Measurements from ENCODE around the gene RTN1.

RTN1 gene

GRCh38 chr14:59619061-59619460, 251.5 kb downstream of the RTN1 start:
- no peak overlapping the region for H3K4me3 ChIP-seq (ENCODE audit: low read length)
- DNase-seq (ENCODE audit: low read depth) = no peak
- TF ChIP-seq, protein P1, sequence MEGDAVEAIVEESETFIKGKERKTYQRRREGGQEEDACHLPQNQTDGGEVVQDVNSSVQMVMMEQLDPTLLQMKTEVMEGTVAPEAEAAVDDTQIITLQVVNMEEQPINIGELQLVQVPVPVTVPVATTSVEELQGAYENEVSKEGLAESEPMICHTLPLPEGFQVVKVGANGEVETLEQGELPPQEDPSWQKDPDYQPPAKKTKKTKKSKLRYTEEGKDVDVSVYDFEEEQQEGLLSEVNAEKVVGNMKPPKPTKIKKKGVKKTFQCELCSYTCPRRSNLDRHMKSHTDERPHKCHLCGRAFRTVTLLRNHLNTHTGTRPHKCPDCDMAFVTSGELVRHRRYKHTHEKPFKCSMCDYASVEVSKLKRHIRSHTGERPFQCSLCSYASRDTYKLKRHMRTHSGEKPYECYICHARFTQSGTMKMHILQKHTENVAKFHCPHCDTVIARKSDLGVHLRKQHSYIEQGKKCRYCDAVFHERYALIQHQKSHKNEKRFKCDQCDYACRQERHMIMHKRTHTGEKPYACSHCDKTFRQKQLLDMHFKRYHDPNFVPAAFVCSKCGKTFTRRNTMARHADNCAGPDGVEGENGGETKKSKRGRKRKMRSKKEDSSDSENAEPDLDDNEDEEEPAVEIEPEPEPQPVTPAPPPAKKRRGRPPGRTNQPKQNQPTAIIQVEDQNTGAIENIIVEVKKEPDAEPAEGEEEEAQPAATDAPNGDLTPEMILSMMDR (conservative IDR thresholded peaks at IDR 0.05; ENCODE audit: low read depth, low read length) = no peak

DNA sequence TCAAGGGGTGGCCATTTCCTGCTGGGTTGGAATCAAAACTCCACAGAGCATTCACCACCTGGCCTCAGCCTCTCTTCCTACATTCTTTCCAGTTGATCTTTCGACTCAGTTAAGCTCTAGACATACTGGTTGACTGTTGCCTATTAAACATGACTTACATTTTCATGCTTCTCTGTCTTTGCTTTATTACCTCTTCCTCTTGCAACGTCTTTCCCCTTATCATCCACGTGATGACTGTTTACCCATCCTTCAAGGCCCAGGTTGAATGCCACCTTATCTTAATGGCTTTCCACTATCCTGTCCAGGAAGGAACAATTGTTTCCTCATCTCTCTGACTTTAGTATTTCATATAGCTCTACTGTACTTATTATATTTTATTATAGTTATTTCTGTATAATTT, 269.5 kb downstream of the RTN1 start:
- DNase-seq (ENCODE audit: low read depth) = no peak
- TF ChIP-seq, protein P1 (conservative IDR thresholded peaks at IDR 0.05; ENCODE audit: low read depth, low read length) = no peak
- H3K4me3 ChIP-seq (ENCODE audit: low read length) = no peak overlapping the region

DNA sequence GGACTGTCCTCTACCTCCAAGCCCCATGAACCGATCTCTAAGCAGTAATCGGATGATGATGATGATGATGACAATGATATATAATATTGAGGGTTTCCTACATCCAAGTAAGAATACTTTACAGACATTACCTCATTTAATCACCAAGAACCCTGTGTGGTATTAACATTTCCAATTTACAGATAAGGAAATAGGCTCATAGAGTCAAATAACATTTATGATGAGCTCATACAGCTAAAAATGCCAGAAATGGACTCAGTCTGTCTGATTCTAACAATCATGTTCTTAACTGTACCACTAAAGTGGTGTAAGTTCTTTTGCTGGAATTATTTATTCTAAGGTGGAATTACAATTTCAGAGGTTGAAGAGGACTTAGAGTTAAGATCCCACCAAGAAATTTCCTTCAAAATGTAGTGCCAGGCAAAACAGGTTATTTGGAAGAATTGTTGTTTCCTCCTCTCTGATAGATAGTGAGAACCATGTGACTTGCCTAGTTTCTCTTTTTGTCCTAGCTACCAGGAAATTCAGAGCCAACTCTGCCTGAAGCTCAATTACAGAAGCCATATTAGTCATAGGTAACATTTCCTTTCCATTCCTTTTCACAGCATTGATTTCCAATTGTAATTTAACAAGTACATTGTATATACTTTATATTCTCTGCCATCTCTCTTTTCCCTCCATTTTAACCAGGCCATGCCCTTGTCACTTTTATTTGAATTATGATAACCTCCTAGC, 270.2 kb downstream of the RTN1 start:
- DNase-seq (ENCODE audit: low read depth) = no peak
- no peak overlapping the region for H3K4me3 ChIP-seq (ENCODE audit: low read length)
- TF ChIP-seq, protein P1 (conservative IDR thresholded peaks at IDR 0.05; ENCODE audit: low read depth, low read length) = no peak

GRCh38 chr14:59595071-59595470, 275.5 kb downstream of the RTN1 start:
- TF ChIP-seq, protein P1 (conservative IDR thresholded peaks at IDR 0.05; ENCODE audit: low read depth, low read length) = no peak
- H3K4me3 ChIP-seq (ENCODE audit: low read length) = no peak overlapping the region
- DNase-seq (ENCODE audit: low read depth) = no peak

DNA sequence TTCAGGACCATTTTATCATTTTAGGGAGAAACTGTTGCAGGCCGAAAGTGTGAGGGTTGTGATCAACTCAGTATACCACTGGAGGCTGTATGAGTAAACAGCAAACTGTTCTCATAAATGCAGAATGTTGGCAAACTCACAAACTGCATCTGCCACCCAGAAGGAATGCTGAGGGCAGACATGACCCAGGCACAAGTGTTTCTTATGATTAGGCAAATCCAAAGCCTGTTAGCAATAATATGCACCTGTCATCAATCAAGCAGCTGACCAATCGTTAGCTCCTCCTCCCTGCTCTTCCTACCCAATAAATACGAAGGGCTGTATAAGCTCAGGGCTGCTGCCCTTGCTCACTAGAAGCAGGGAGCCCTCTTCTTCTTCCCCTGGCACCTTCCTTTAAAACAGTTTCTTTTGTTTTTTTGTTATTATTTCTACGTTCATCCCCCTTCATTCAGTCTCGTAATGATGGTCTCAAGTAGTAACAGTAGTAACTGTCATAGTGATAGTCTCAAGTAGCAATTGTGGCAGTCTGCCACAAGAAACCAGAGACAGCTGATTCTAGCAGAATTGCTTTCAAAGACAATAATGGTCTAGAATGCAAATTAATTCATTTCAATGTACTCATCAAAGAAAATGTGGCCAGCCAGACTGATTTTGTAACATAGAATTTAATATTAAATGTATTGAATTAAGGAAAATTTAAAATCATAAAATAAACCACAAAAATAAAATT, 278.8 kb downstream of the RTN1 start:
- DNase-seq (ENCODE audit: low read depth) = no peak
- no peak overlapping the region for H3K4me3 ChIP-seq (ENCODE audit: low read length)
- TF ChIP-seq, protein P1 (conservative IDR thresholded peaks at IDR 0.05; ENCODE audit: low read depth, low read length) = no peak

DNA sequence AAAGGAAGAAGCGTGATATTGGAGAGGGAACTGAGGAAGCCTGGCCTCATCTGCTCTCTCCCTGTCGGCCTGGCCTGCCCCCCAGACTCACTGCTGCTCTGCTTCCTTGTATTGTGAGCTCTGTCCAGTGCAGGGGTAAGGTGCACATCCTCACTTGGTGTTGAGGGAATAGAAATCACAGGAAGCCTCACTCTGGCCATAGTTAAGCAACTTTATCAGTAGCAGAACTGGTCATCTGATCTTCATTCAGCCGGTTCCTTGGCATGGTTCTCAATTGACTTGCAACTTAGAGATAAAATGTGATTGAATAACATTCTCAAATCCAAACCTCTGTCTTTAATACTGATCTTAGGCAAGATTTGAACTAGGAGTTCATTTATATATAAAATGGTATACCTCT, 282.5 kb downstream of the RTN1 start:
- no peak overlapping the region for H3K4me3 ChIP-seq (ENCODE audit: low read length)
- TF ChIP-seq, protein P1 (conservative IDR thresholded peaks at IDR 0.05; ENCODE audit: low read depth, low read length) = no peak
- DNase-seq (ENCODE audit: low read depth) = no peak
